Measurements from ENCODE around the gene ELMO1.

The ELMO1 gene

GRCh38 chr7:37262181-37262580 lies 186.5 kb downstream of the ELMO1 start:
- no peak for DNase-seq (ENCODE audit: low spot score)
- in situ Hi-C loops (cut with MboI; ENCODE audit: low pct_unique_long_range_greater_than_20kb, low sequenced_read_pairs, unreplicated experiment), result no loop called here
- TF ChIP-seq, protein P1, sequence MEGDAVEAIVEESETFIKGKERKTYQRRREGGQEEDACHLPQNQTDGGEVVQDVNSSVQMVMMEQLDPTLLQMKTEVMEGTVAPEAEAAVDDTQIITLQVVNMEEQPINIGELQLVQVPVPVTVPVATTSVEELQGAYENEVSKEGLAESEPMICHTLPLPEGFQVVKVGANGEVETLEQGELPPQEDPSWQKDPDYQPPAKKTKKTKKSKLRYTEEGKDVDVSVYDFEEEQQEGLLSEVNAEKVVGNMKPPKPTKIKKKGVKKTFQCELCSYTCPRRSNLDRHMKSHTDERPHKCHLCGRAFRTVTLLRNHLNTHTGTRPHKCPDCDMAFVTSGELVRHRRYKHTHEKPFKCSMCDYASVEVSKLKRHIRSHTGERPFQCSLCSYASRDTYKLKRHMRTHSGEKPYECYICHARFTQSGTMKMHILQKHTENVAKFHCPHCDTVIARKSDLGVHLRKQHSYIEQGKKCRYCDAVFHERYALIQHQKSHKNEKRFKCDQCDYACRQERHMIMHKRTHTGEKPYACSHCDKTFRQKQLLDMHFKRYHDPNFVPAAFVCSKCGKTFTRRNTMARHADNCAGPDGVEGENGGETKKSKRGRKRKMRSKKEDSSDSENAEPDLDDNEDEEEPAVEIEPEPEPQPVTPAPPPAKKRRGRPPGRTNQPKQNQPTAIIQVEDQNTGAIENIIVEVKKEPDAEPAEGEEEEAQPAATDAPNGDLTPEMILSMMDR (IDR thresholded peaks at IDR 0.05; ENCODE audit: extremely low read depth, insufficient read depth, missing control alignments), result no peak

DNA sequence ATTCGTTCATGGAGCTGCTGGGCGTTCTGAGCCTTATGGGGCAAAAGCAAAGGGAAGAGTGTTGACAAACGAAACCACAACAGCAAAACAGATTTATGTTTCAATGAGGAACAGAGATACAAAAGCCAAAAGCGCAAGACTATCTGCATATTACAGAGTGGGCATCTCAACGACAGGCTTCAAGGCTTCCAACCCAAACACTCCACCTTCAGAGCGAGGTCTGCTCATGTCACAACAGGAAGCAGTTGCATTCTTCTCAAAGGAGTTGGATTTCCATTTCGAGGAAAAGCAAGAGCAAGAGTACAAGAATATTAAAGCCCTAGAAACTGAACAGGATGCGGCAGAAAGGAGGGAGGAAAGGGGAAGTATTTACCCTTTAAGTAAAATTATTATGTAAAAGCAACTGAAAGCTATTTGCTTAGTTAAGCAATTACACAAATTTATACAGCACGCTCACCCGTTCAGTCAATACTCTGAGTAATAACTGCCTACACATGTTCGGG lies 189.3 kb downstream of the ELMO1 start:
- in situ Hi-C loops (cut with MboI; ENCODE audit: low pct_unique_long_range_greater_than_20kb, low sequenced_read_pairs, unreplicated experiment), result no loop called here
- no peak for DNase-seq (ENCODE audit: low spot score)
- TF ChIP-seq, protein P1 (IDR thresholded peaks at IDR 0.05; ENCODE audit: extremely low read depth, insufficient read depth, missing control alignments), result no peak

GRCh38 chr7:37256631-37257030 lies 192.0 kb downstream of the ELMO1 start:
- no peak for DNase-seq (ENCODE audit: low spot score)
- TF ChIP-seq, protein P1 (IDR thresholded peaks at IDR 0.05; ENCODE audit: extremely low read depth, insufficient read depth, missing control alignments), result no peak
- in situ Hi-C loops (cut with MboI; ENCODE audit: low pct_unique_long_range_greater_than_20kb, low sequenced_read_pairs, unreplicated experiment), result no loop called here

GRCh38 chr7:37255327-37255944 lies 193.2 kb downstream of the ELMO1 start:
- in situ Hi-C loops (cut with MboI; ENCODE audit: low pct_unique_long_range_greater_than_20kb, low sequenced_read_pairs, unreplicated experiment), result no loop called here

GRCh38 chr7:37251222-37251621 lies 197.4 kb downstream of the ELMO1 start:
- TF ChIP-seq, protein P1 (IDR thresholded peaks at IDR 0.05; ENCODE audit: extremely low read depth, insufficient read depth, missing control alignments), result no peak
- DNase-seq (ENCODE audit: low spot score), result no peak
- in situ Hi-C loops (cut with MboI; ENCODE audit: low pct_unique_long_range_greater_than_20kb, low sequenced_read_pairs, unreplicated experiment), result no loop called here

More at GRCh38 chr7:37255327-37255944, 193.2 kb downstream of the ELMO1 start:
- TF ChIP-seq, protein P1 (IDR thresholded peaks at IDR 0.05; ENCODE audit: extremely low read depth, insufficient read depth, missing control alignments), result no peak
- no peak for DNase-seq (ENCODE audit: low spot score)

GRCh38 chr7:37249240-37249639 lies 199.4 kb downstream of the ELMO1 start:
- TF ChIP-seq, protein P1 (IDR thresholded peaks at IDR 0.05; ENCODE audit: extremely low read depth, insufficient read depth, missing control alignments), result no peak
- DNase-seq (ENCODE audit: low spot score), result no peak
- in situ Hi-C loops (cut with MboI; ENCODE audit: low pct_unique_long_range_greater_than_20kb, low sequenced_read_pairs, unreplicated experiment), result loop anchor here (25.0 kb wide), 1 partner anchor 588 kb away; the partner anchor contains the start of gene NME8

Data from GM13977 (cell line).